ENCODE measurements around the gene TBX21.

GRCh38 chr17:47792979-47793378 is 59.9 kb downstream of the TBX21 start:
- TF ChIP-seq, protein P1, sequence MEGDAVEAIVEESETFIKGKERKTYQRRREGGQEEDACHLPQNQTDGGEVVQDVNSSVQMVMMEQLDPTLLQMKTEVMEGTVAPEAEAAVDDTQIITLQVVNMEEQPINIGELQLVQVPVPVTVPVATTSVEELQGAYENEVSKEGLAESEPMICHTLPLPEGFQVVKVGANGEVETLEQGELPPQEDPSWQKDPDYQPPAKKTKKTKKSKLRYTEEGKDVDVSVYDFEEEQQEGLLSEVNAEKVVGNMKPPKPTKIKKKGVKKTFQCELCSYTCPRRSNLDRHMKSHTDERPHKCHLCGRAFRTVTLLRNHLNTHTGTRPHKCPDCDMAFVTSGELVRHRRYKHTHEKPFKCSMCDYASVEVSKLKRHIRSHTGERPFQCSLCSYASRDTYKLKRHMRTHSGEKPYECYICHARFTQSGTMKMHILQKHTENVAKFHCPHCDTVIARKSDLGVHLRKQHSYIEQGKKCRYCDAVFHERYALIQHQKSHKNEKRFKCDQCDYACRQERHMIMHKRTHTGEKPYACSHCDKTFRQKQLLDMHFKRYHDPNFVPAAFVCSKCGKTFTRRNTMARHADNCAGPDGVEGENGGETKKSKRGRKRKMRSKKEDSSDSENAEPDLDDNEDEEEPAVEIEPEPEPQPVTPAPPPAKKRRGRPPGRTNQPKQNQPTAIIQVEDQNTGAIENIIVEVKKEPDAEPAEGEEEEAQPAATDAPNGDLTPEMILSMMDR (IDR thresholded peaks at IDR 0.05 in 2 of 3, conservative IDR thresholded peaks at IDR 0.05 in 1 of 3; ENCODE audit: borderline replicate concordance in 1 of 3, insufficient read depth in 1 of 3, low read depth in 2 of 3, low read length in 2 of 3) = no peak
- no peak for TF ChIP-seq ZFX (IDR thresholded peaks at IDR 0.05)
- no peak for TF ChIP-seq SIN3A (IDR thresholded peaks at IDR 0.05; ENCODE audit: low read depth)
- TF ChIP-seq MAX (IDR thresholded peaks at IDR 0.05) = no peak
- TF ChIP-seq, protein P2, sequence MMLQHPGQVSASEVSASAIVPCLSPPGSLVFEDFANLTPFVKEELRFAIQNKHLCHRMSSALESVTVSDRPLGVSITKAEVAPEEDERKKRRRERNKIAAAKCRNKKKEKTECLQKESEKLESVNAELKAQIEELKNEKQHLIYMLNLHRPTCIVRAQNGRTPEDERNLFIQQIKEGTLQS (IDR thresholded peaks at IDR 0.05) = no peak
- TF ChIP-seq EZH2phosphoT487 (IDR thresholded peaks at IDR 0.05; ENCODE audit: borderline replicate concordance) = no peak
- TF ChIP-seq FOSL1 (IDR thresholded peaks at IDR 0.05; ENCODE audit: low read depth) = no peak
- TF ChIP-seq, protein P3, sequence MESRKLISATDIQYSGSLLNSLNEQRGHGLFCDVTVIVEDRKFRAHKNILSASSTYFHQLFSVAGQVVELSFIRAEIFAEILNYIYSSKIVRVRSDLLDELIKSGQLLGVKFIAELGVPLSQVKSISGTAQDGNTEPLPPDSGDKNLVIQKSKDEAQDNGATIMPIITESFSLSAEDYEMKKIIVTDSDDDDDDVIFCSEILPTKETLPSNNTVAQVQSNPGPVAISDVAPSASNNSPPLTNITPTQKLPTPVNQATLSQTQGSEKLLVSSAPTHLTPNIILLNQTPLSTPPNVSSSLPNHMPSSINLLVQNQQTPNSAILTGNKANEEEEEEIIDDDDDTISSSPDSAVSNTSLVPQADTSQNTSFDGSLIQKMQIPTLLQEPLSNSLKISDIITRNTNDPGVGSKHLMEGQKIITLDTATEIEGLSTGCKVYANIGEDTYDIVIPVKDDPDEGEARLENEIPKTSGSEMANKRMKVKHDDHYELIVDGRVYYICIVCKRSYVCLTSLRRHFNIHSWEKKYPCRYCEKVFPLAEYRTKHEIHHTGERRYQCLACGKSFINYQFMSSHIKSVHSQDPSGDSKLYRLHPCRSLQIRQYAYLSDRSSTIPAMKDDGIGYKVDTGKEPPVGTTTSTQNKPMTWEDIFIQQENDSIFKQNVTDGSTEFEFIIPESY (IDR thresholded peaks at IDR 0.05; ENCODE audit: extremely low read depth, insufficient replicate concordance, low read length) = no peak
- TF ChIP-seq YY1 (IDR thresholded peaks at IDR 0.05; ENCODE audit: extremely low read depth, insufficient replicate concordance, low read depth, low read length) = no peak
- no peak for TF ChIP-seq RAD21 (IDR thresholded peaks at IDR 0.05; ENCODE audit: low read depth)
- no peak for TF ChIP-seq EGR1 (IDR thresholded peaks at IDR 0.05; ENCODE audit: low read depth)
- TF ChIP-seq EZH2 (IDR thresholded peaks at IDR 0.05) = no peak
- TF ChIP-seq ELF1 (IDR thresholded peaks at IDR 0.05; ENCODE audit: borderline replicate concordance, low read depth) = no peak
- no peak for TF ChIP-seq POLR2A (IDR thresholded peaks at IDR 0.05; ENCODE audit: borderline replicate concordance, extremely low read depth, insufficient read depth, insufficient read length)
